ES-I3 (cell line): ENCODE results near the gene PPARA.

Experiments
- H3K36me3 ChIP-seq: 2 replicates; pipeline ENCODE4 v1.6.1; 2013; ENCODE audit warnings: mild to moderate bottlenecking, low read length, control low read depth, moderate library complexity; ENCODE audit not compliant: insufficient read depth
- H3K4me1 ChIP-seq: 2 replicates; pipeline ENCODE4 v1.6.1; 2013; ENCODE audit warnings: mild to moderate bottlenecking, control low read depth, low read length; ENCODE audit not compliant: insufficient read depth
- H3K9ac ChIP-seq: 2 replicates; pipeline ENCODE4 v1.6.1; 2013; ENCODE audit warnings: low read depth, mild to moderate bottlenecking, low read length, moderate library complexity
- H3K9me3 ChIP-seq: 2 replicates; pipeline ENCODE4 v1.6.1; 2013; ENCODE audit warnings: mild to moderate bottlenecking, low read length, moderate library complexity; ENCODE audit not compliant: control insufficient read depth, insufficient read depth

PPARA gene

DNA sequence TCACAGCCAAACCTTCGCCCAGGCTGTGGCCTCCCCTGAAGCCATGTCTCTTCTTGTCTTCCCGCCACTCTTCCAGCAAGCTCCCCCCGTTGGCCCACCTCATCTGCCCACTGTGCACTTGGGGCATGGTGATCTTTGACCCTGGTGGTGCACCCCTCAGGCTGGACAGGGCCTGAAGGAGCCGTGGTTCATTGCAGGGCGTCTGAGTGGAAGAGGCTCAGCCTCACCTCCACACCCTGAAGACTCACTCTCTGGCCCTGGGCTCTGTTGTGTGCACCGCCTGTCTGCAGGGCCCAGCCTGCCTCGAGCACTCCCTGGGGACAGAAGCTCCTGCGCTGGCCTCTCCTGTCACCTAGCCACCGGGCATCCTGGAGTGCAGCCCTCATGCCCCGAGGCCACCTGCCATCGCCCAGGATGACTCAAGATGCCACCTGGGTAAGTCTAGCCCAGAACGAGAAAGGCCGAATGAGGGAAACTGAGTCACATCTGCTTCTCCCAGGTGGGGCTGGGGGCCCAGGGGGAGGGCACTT, 40.8 kb upstream of the PPARA start:
- Histone ChIP-seq H3K9ac (no peak overlapping the region), H3K36me3 (no peaks in the 10 kb centered on the region)

DNA sequence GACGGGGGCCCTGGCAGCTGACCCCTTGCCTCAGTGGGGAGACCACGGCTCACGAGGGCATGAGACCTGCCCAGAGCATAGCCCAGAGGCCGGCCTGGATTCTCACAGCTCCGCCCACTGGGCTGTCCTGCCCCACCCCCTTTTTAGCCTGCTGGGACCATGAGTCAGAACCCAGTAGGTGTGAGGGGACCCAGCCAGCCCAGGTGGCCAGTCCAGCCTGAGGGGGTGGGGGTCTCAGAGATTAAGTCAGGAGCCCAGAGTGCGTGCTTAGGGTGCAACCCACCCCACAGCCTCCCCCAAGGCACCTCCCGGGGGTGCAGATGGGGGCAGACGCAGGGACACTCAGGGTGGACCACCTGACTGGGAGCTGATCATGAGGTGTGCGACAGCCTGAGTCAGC, 40.1 kb upstream of the PPARA start:
- H3K4me1 ChIP-seq = peaks cover 26% of the 10 kb centered on the region; the same call in 1 of the 2 replicates
- H3K9me3 ChIP-seq = no peaks in the 10 kb centered on the region

More for the DNA sequence above, 40.8 kb upstream of the PPARA start:
- Histone ChIP-seq H3K9me3 (no peaks in the 10 kb centered on the region), H3K4me1 (peaks cover 26% of the 10 kb centered on the region; the same call in 1 of the 2 replicates)

GRCh38 chr22:46111645-46112306, 38.5 kb upstream of the PPARA start:
- H3K9me3 ChIP-seq = no peaks in the 10 kb centered on the region
- no peak overlapping the region for H3K9ac ChIP-seq
- peaks cover 26% of the 10 kb centered on the region; the same call in 1 of the 2 replicates for H3K4me1 ChIP-seq
- no peaks in the 10 kb centered on the region for H3K36me3 ChIP-seq

More for the DNA sequence above, 40.1 kb upstream of the PPARA start:
- H3K36me3 ChIP-seq = no peaks in the 10 kb centered on the region
- no peak overlapping the region for H3K9ac ChIP-seq

DNA sequence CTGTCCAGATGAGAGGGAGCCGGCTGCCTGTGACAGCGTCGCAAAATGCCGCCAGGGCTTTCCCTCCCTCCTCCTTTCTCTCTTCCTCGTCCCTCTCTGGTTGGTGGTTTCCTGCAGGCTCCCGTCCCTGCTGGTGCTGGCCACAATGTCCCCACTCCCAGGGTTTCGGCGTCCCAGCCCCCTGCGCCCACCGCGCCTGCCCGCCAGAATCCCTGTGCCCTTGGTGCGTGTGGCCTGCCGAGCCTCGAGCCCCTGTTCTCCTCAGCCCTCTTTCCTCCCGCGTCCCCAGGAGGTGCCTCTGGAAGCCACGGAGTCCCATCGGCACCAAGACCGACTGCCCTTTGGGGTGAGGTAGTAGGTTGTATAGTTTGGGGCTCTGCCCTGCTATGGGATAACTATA, 37.9 kb upstream of the PPARA start:
- Histone ChIP-seq H3K9ac (no peak overlapping the region), H3K36me3 (no peaks in the 10 kb centered on the region), H3K4me1 (peaks cover 26% of the 10 kb centered on the region; the same call in 1 of the 2 replicates), H3K9me3 (no peaks in the 10 kb centered on the region)

- Histone ChIP-seq H3K4me1 (peaks cover 26% of the 10 kb centered on the region; the same call in 1 of the 2 replicates), H3K9ac (no peak overlapping the region), H3K36me3 (no peaks in the 10 kb centered on the region), H3K9me3 (no peaks in the 10 kb centered on the region)
Measured at GRCh38 chr22:46113110-46113909, 37.0 kb upstream of the PPARA start.

- Histone ChIP-seq H3K9ac (no peak overlapping the region), H3K4me1 (peaks cover 26% of the 10 kb centered on the region; the same call in 1 of the 2 replicates), H3K9me3 (no peaks in the 10 kb centered on the region), H3K36me3 (no peaks in the 10 kb centered on the region)
Measured at GRCh38 chr22:46113910-46114517, 36.3 kb upstream of the PPARA start.

DNA sequence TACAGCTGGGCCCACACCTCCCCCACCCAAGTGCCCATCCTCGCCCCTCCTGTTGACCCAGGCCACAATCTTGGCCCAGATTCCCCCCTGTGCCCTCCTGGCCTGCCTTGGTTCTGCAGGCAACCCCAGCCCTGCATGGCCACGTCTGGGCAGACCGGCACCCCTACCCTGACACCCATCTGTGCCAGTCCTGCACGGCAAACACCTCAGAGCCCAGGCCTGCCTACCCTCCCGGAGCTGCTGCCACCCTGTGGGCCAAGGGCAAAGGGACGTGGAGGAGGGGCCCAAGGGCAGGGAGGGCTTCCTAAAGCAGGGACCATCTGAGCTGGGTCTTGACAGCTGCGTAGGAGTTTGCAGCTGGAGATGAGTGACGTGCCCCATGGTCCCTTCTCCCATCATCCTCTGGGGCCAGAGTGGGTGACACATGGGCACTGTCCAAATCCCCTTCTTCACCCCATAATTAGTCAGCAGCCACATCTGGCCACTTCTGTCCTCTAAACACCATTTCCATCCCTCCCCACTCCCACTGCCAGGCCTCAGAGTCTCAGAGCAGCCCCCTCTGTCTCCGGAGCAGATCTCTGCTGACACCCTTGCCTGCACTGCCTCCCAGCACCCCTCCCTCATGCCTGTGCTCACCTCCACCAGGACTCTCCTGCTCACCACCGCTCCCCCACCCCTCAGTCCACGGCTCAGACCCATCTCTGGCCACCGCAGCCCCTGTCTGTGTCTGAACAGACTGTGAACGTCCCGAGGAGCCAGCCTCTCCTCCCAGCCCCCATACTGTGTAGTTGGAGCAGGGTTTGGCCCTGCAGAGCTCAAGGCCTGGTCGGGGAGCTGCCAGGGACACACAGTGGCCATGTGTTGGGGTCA, 35.6 kb upstream of the PPARA start:
- Histone ChIP-seq H3K36me3 (no peaks in the 10 kb centered on the region), H3K4me1 (peaks cover 20% of the 10 kb centered on the region; the same call in 1 of the 2 replicates), H3K9me3 (no peaks in the 10 kb centered on the region), H3K9ac (no peak overlapping the region)

GRCh38 chr22:46115388-46115678, 35.0 kb upstream of the PPARA start:
- H3K9me3 ChIP-seq = no peaks in the 10 kb centered on the region
- no peaks in the 10 kb centered on the region for H3K36me3 ChIP-seq
- H3K9ac ChIP-seq = no peak overlapping the region
- H3K4me1 ChIP-seq = peaks cover 15% of the 10 kb centered on the region; the same call in 1 of the 2 replicates

DNA sequence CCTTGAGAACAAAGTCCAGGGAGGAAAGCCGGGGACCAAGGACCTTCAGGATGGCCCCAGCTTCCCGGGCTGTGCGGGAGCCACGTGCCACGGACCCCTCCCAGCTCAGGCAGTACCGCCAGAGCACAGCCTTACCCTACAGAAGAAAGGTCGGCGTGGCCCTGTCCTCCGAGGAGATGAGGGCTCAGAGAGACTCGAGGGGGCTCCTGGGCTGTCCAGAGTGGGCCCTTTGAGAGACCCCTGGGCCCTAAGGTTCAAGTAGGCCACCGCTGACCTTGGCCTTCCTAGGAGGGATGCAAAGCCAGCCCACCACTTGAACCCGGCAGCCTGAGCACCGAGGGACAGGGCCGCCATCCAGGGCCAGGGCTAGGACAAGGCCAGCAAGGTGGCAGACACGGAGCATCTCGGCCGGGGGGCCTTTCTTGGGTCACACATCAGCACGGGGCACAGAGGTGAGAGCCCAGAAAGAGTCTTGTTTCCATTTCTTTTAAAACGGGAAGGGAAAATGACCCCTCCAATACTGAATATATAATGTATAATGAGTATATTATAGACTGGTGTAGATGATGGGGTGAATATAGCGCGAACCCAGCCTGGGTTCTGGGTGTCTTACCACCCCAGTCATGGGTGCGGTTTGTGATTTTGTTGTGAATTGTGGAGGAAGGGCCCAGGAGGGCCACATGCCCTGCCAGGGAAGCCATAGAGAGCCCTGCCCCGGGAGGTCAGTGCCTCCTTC, 34.4 kb upstream of the PPARA start:
- H3K9ac ChIP-seq = no peak overlapping the region
- no peaks in the 10 kb centered on the region for H3K36me3 ChIP-seq
- H3K9me3 ChIP-seq = no peaks in the 10 kb centered on the region
- peaks cover 9% of the 10 kb centered on the region; the same call in 1 of the 2 replicates for H3K4me1 ChIP-seq

DNA sequence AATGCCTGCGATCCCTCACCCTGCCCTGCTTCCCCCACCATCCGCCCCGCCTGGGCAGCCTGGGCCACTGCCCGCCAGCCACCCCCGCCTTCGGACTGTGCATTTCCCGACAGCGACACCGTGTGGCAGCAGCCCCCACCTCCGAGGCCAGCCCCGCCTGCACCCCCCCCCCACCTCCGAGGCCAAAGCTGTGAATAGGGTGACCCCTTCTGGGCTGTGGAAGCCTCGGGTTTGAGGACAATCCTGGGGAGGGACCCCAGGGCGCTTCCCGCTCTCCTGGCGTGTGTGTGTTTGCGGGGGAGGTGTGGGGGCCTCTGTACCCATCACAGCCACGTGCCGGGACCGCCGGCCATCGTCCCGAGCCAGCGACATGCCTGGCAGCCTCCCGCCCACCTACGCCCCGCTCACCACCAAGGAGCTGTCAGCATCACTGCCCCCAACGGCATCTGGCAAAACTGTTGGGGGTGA, 33.8 kb upstream of the PPARA start:
- Histone ChIP-seq H3K9me3 (no peaks in the 10 kb centered on the region), H3K9ac (no peak overlapping the region), H3K36me3 (no peaks in the 10 kb centered on the region), H3K4me1 (peaks cover 7% of the 10 kb centered on the region; the same call in 1 of the 2 replicates)

- Histone ChIP-seq H3K4me1 (no peaks in the 10 kb centered on the region), H3K36me3 (no peaks in the 10 kb centered on the region), H3K9ac (no peak overlapping the region), H3K9me3 (no peaks in the 10 kb centered on the region)
Measured at GRCh38 chr22:46117206-46118199, 32.8 kb upstream of the PPARA start.

DNA sequence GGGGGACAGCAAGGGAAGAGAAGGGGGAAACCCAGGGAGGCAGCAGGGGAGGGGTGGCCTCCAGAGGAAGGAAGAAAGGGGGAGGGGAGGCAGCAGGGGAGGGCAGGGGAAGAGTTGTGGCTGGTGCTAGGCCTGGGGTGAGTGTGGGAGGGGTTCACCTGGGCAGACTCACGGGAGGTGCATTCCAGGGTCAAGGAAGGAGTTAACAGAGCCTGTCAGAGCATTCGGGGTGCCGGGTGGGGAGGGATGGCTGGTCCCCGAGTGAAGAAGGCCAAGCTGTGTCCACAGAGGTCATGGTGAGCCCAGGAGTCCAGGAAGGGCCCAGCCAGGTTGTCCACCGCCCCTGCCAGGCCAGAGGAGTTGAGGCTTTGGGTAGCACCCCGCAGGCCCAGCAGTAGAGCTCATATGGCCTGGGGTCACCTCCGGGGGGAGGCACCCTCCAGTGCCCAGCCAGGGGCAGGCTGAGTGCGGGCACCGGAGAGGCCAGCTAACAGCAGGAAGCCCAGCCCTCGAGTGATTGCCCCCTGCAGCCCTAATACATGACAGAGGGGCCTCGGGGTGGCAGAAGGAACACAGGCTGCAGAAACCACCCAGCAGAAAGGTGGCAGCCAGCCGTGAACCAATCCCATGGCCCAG, 31.1 kb upstream of the PPARA start:
- no peaks in the 10 kb centered on the region for H3K9me3 ChIP-seq
- H3K9ac ChIP-seq = no peak overlapping the region
- no peaks in the 10 kb centered on the region for H3K36me3 ChIP-seq
- no peaks in the 10 kb centered on the region for H3K4me1 ChIP-seq
